Fibroblast of skin of left biceps (primary cell): ENCODE results near the gene TMEM271.

ENCODE experiments used
- DNase-seq, 2 experiments: peaks; one replicate each; pipeline ENCODE4 v3.0.0-alpha.2; 2013; ENCODE audit warnings: low read depth in 2 of 2

The TMEM271 gene

DNA sequence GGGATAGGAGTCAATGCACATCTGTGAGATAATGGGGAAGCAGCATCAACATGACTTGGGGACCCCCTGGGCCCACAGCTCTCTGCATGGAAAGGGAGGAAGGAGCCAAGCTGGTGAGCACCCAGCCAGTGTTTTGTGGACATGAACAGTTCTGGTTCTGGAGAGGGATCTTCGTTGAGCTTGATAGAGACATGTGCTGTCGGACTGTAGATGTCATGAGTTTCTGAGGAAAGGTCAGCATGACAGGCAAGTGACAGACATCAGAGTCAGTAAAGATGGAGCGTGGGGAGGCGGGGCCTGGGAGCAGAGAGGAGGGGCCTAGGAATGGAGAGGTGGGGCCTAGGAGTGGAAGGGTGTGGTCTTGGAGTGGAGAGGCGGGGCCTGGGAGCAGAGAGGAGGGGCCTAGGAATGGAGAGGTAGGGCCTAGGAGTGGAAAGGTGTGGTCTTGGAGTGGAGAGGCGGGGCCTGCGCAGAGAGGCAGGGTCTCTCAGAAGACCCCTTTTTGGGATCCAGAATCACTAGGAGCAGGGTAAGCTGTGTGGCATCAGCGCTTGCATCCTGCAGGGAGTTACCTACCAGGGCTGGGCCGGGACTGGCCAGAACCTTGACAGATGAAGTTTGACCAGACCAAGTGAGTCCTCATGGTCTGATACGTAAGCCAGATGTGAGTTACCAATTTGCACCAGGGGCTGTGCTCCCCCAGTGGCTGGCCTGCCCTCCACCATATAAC, 43.3 kb downstream of the TMEM271 start:
- no peak for DNase-seq

DNA sequence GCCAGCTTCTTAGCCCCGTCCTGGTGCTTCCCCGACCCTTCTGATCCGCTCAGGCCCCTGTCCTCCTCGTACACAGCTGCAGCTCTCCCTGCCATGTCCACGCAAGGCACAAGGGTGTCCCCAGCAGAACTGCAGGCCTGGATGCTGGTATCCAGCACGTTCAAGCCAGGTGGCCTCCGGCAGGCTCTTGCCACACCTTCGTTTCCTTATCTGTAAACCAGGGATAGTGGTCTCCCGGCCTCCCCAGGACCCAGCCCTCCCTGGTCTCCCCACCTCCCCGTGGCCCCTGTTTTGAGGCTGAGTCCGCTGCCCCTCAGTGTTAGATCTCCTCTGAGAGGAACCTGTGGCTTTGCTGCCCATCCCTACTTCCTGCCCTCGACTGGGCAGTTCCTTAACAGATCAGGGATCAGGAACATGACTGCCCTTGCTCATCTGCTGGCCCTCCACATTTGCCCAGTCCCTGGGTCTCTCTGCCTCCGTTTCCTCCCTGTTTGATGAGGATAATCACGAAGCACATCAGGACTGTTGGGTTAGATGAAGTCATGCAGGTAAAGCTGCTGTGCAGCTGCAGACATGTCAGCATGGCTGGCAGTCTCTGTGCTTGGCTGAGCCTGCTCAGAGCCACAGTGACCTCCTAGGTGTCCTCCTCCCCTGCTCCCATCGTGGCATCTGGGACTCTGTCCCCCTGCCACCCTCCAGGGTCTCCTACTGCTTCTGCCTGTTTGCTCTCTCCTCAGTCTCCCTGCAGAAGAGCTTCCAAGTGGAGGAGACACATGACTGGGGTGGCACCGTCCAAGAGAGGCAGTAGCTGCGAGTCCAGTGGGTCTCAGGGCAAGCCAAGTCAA, 44.2 kb downstream of the TMEM271 start:
- no peak for DNase-seq

DNA sequence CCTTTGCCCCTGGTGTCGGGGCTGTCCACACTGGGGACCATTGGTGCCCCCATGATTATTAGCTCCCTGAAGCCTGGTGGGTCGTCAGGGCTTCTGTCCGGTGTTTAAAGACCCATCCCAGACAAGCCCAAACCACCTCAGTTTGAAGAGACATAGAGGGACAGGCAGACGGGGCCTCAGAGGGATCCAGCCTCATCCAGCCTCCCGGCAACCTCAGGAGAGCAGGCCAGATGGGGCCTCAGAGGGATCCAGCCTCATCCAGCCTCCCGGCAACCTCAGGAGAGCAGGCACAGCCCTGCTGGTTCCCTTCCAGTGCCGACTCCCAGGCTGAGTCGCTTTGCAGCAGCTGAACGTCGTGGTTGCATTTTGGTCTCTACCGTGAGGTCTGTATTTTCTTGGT, 45.0 kb downstream of the TMEM271 start:
- no peak for DNase-seq

DNA sequence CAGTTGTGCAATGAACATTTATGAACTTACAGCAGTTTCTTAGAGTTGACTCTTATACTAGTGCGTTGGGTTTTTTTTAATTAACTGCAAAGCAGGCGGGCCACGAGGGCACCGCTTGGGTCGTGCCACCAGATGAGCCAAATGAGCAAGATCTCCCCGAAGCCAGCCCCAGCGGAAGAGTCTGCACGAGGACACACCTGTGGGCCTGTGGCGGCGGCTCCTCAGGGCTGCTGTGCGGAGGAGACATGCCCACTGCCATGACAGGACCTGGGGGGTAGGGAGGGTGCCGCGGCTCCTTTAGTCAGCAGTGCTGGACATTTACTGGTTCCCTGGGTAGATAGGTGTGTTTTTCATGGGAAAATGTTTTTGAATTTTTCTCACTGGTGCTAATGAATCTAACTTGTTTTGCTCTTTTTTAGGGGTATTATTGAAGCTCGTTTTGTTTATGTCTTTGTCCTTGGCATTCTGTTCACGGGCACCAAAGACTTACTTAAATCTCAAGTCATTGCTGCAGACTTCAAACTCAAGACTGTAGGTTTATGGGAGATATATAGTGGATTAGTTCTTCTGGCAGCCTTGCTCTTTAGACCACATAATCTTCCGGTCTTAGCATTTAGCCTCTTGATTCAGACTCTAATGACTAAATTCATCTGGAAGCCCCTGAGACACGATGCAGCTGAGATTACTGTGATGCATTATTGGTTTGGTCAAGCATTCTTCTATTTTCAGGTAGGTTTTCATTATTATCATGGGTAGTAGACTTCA, 45.9 kb downstream of the TMEM271 start:
- DNase-seq: no peak

- DNase-seq: no peak
Observed at GRCh38 chr4:529563-529962, 46.5 kb downstream of the TMEM271 start.

- DNase-seq: no peak
Observed at GRCh38 chr4:528835-529234, 47.3 kb downstream of the TMEM271 start.

DNA sequence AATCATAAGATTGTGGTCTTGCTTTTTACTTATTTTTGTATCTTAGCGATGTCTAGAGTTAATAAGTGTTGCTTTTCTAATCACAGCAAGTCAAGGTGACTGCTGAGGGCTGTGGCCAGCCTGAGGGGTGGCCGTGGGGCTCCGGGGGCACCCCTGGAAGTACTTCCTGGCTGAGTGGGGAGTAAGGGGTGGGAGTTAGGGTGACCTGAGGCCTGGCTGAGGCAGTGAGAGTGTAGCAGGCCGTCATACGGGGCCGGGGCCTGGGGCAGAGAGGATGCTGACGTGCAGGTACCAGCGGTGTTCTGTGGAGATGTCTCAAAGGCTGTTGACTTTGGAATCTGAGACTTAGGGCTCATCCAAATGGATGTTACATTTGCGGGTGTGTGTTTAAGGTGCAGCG, 47.8 kb downstream of the TMEM271 start:
- no peak for DNase-seq

DNA sequence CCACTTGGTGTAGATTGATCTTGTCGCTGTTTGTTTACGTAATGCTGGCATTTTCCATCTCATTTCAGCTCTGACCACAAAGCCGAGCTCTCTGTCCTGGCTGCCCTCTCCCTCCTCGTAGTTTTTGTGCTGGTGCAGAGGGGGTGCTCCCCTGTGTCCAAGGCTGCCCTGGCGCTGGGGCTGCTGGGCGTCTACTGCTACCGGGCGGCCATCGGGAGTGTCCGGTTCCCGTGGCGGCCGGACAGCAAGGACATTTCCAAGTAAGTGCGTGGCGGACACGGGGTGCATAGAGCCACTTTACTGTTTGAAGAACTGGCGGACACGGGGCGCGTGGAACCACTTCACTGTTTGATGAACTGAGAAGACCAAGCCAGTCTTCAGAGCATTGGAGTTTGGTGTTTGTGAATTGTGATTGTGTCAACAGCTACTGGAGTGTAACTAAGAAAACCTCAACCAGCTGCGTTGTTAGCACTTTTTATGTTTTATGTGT, 49.1 kb downstream of the TMEM271 start:
- DNase-seq: no peak

DNA sequence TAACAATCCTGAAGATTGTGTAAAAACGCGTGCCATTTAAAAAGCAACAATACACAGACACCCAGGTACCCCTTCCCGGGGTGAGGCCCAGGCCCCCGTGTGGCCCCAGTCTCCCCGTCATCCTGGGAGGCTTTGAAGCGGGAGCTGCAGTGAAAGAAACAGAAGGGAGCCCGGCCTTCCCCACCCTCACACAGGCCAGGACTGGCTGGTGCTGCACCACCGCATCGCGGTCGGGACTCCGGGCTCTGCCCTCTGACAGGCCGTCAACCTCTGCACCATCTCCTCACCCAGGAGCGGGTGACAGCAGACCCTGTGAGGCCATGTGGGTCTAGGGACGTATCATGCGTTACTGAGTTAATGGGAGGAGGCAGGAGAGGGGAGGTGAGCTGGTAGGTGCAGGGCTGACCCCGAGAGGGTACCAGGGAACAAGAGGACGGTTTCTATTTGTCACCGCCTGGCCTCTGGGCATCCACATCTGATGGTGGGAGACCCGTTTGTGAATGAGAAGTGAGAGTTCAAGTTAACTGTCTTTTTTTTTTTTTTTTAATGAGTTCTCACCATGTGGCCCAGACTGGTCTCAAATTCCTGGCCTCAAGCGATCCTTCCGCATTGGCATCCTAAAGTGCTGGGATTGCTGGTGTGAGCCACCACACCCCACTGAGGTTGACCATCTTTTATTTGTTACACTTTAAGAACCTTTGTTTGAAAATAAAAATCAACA, 49.7 kb downstream of the TMEM271 start:
- no peak for DNase-seq

DNA sequence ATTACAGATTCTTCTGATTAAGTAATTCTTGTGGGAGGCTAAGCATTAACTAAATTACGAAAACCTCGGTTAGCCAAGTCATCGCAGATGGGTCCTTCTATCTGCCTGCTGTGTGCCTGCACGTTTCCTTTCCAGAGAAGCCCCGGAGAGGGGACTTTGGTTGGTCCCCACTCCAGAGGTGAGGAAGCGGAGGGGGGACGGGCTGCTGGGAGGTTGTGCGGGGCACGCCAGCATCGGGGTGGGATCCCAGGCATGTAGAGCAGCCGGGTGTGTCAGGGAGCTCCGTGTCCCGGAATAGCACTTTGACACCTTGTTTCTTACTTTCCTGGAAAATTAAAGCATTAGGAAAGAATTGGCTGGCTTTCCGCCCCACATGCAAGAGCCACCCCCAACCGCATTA, 50.4 kb downstream of the TMEM271 start:
- DNase-seq: no peak

DNA sequence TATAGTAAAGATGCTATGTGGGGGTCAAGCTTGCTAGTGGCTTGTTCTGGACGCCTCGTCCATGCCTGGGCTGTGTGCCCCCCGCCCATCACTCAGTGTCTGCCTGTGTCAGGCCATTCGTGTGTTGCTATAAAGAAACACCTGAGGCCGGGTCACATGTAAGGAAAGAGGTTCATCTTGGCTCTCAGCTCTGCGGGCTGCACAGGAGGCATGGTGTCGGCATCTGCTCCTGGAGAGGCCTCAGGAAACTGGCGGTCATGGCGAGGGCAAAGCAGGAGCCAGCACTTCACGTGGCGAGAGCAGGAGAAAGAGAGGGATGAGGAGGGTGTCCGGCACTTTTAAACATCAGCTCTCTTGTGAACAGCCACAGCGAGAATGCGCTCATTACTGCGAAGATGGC, 51.9 kb downstream of the TMEM271 start:
- no peak for DNase-seq
